ENCODE results near the gene TMED6. TPM values are rescaled to one million over a fixed set of nuclear protein-coding genes. Genes with fewer than 3 reads are reported as not detected.
A peak's percentile ranks its signal among the peaks of the same experiment; 100 is the strongest.

Gene TMED6
- total RNA-seq, 1 donor from 2014 or later = not detected

DNA sequence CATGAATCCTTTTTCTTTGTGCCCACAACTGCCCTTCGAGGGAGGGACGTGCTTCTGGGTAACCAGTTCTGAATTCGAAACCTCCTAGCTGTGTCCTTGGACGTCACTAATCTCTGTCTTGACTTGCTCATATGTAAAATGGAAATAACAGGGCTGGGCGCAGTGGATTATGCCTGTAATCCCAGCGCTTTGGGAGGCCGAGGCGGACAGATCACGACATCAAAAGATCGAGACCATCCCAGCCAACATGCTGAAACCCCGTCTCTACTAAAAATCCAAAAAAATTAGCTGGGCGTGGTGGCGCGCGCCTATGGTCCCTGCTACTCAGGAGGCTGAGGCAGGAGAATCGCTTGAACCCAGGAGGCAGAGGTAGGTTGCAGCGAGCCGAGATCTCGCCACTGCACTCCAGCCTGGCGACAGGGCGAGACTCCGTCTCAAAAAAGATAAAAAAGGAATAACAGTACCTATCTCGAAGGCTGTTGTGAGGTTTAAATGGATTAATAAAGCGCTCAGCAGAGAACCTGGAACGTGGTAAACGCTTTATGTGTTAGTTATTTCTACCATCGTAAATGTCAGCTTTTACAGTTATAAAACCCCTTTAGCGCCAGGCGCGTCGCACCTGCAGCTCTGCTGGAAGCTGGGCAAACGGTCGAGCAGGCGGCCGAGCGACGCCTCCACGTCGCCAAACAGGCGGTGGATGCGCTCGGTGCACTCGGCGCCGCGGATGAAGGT, 12.9 kb downstream of the TMED6 start:
- Histone ChIP-seq H3K9me3 (no peaks in the 10 kb centered on the region), H3K27ac (peak overlapping the region; percentile 87), H3K27me3 (no peaks in the 10 kb centered on the region), H3K4me3 (peak overlapping the region; percentile 82 to 93), H3K36me3 (peaks cover 0 to 50% of the 10 kb centered on the region in 2 donors), H3K4me1 (peaks cover 39% of the 10 kb centered on the region)
- TF ChIP-seq POLR2AphosphoS5 (IDR thresholded peaks at IDR 0.05; ENCODE audit: insufficient read depth in 1 of 2, low read depth in 1 of 2) (no peak), POLR2A (IDR thresholded peaks at IDR 0.05) (no peak)
- TF ChIP-seq, protein P1, sequence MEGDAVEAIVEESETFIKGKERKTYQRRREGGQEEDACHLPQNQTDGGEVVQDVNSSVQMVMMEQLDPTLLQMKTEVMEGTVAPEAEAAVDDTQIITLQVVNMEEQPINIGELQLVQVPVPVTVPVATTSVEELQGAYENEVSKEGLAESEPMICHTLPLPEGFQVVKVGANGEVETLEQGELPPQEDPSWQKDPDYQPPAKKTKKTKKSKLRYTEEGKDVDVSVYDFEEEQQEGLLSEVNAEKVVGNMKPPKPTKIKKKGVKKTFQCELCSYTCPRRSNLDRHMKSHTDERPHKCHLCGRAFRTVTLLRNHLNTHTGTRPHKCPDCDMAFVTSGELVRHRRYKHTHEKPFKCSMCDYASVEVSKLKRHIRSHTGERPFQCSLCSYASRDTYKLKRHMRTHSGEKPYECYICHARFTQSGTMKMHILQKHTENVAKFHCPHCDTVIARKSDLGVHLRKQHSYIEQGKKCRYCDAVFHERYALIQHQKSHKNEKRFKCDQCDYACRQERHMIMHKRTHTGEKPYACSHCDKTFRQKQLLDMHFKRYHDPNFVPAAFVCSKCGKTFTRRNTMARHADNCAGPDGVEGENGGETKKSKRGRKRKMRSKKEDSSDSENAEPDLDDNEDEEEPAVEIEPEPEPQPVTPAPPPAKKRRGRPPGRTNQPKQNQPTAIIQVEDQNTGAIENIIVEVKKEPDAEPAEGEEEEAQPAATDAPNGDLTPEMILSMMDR (IDR thresholded peaks at IDR 0.05) = no peak
- intact Hi-C loops (cut with DNase I) = no loop called here
- no peak for DNase-seq (ENCODE audit: extremely low spot score in 2 of 2)

- Histone ChIP-seq H3K9me3 (no peaks in the 10 kb centered on the region), H3K27ac (no peak overlapping the region), H3K4me3 (no peak overlapping the region), H3K27me3 (no peaks in the 10 kb centered on the region), H3K4me1 (peaks cover 39% of the 10 kb centered on the region), H3K36me3 (peaks cover 0 to 34% of the 10 kb centered on the region in 2 donors)
- TF ChIP-seq POLR2AphosphoS5 (IDR thresholded peaks at IDR 0.05; ENCODE audit: insufficient read depth in 1 of 2, low read depth in 1 of 2) (no peak), POLR2A (IDR thresholded peaks at IDR 0.05) (no peak)
- TF ChIP-seq, protein P1 (IDR thresholded peaks at IDR 0.05) = no peak
- DNase-seq (ENCODE audit: extremely low spot score in 2 of 2) = no peak
- intact Hi-C loops (cut with DNase I) = no loop called here
These were observed 16.9 kb downstream of the TMED6 start for GRCh38 chr16:69334696-69335095.

DNA sequence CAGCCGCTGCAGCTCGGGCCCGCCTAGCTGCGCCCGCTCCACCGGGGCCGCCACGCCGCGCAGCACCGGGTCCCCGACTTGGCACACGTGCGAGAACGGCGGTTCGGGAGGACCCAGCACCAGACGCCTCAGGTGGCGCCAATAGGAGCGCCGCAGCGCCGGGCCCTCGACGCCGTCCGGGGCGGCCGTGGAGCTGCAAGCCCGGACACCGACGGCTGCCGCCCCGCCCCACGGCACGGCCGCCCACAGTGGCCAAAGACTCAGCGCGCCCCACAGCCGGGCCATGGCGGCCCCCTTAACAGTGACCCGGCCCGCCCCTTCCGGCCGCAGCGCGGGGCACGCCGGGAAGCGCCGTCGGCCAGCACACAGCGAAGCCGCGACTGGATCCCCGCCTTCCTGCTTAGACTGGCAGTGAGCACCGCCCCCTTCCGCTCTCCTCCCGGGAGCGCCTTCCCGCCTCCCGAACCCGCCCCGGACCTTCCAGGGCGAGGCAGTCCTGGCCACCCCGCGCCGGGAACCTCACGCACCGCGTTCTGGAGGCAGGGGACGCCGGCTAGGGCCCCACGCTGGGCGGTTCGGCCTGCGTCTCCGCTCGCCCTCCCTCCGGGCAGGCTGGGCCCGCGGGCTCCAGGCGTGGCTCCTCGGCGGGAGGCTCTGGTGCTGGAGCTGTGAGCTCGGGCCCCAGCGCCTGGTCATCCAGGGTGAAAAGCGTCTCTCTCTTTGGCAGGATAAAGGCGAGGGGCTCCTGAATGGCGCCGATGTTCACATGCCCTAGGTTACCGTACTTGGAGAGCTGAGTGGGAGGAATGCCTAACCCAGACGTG, 21.1 kb downstream of the TMED6 start, which contains the start of gene PDF:
PDF (minus strand) TSS at position 303 of the 824 bp plus-strand sequence; CDS start at position 285, 18 bp downstream.
- Histone ChIP-seq H3K4me1 (peaks cover 56% of the 10 kb centered on the region), H3K27ac (peak within 1 kb of the TSS; percentile 85), H3K27me3 (no peaks in the 10 kb centered on the region), H3K4me3 (peak within 1 kb of the TSS; percentile 87 to 94), H3K36me3 (peaks cover 0 to 31% of the 10 kb centered on the region in 2 donors), H3K9me3 (no peaks in the 10 kb centered on the region)
- peak; percentile 83 to 90 for TF ChIP-seq POLR2AphosphoS5 (IDR thresholded peaks at IDR 0.05; ENCODE audit: insufficient read depth in 1 of 2, low read depth in 1 of 2)
- peak in 1 of 2 donors; percentile 33 for TF ChIP-seq POLR2A (IDR thresholded peaks at IDR 0.05)
- TF ChIP-seq, protein P1 (IDR thresholded peaks at IDR 0.05) = no peak
- intact Hi-C loops (cut with DNase I) = no loop called here
- DNase-seq (ENCODE audit: extremely low spot score in 2 of 2) = no peak

GRCh38 chr16:69329369-69330285, 22.0 kb downstream of the TMED6 start:
- peaks cover 0 to 28% of the 10 kb centered on the region in 2 donors for H3K36me3 ChIP-seq
- peak overlapping the region; percentile 87 to 94 for H3K4me3 ChIP-seq
- no peaks in the 10 kb centered on the region for H3K9me3 ChIP-seq
- no peaks in the 10 kb centered on the region for H3K27me3 ChIP-seq
- H3K4me1 ChIP-seq = peaks cover 63% of the 10 kb centered on the region
- peak overlapping the region; percentile 85 for H3K27ac ChIP-seq
- TF ChIP-seq POLR2A (IDR thresholded peaks at IDR 0.05) (no peak), POLR2AphosphoS5 (IDR thresholded peaks at IDR 0.05; ENCODE audit: insufficient read depth in 1 of 2, low read depth in 1 of 2) (peak in 1 of 2 donors; percentile 25)
- TF ChIP-seq, protein P1 (IDR thresholded peaks at IDR 0.05) = no peak
- intact Hi-C loops (cut with DNase I) = no loop called here
- DNase-seq (ENCODE audit: extremely low spot score in 2 of 2) = no peak

Measured in vagina (tissue), 2 donors.